GM10266 (cell line): ENCODE data around the gene VPS11.

Source experiments
- DNase-seq: peaks from one replicate; pipeline ENCODE4 v3.0.0; 2012; ENCODE audit errors: extremely low spot score
- TF ChIP-seq, protein P1 (sequence below): IDR thresholded peaks from 2 replicates; pipeline ENCODE4 v1.5.1; 2012; ENCODE audit warnings: mild to moderate bottlenecking, low read depth; ENCODE audit not compliant: control insufficient read depth, insufficient read depth; ENCODE audit errors: missing control alignments

The VPS11 gene

DNA sequence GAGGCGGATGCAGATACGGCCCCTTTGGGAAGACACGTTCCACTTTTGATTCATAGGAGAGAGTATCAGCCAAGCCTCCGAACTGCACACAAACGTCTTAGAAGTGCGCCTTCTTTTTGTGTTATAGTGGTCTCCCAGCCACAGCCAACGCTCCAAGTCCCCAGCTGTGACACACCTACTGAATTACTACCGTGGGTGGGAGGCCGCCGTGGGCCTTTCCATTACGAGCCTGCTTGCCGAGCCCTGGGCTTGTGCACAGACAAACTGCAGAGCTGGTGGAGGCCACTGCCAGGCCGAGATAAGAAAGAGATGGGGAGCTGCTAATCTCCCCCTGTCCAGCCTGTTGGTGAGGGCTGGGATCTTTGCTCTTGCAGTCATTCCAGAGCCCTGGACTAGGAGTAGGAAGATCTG lies 17.8 kb downstream of the VPS11 start:
- TF ChIP-seq, protein P1, sequence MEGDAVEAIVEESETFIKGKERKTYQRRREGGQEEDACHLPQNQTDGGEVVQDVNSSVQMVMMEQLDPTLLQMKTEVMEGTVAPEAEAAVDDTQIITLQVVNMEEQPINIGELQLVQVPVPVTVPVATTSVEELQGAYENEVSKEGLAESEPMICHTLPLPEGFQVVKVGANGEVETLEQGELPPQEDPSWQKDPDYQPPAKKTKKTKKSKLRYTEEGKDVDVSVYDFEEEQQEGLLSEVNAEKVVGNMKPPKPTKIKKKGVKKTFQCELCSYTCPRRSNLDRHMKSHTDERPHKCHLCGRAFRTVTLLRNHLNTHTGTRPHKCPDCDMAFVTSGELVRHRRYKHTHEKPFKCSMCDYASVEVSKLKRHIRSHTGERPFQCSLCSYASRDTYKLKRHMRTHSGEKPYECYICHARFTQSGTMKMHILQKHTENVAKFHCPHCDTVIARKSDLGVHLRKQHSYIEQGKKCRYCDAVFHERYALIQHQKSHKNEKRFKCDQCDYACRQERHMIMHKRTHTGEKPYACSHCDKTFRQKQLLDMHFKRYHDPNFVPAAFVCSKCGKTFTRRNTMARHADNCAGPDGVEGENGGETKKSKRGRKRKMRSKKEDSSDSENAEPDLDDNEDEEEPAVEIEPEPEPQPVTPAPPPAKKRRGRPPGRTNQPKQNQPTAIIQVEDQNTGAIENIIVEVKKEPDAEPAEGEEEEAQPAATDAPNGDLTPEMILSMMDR, result no peak
- DNase-seq, result no peak

DNA sequence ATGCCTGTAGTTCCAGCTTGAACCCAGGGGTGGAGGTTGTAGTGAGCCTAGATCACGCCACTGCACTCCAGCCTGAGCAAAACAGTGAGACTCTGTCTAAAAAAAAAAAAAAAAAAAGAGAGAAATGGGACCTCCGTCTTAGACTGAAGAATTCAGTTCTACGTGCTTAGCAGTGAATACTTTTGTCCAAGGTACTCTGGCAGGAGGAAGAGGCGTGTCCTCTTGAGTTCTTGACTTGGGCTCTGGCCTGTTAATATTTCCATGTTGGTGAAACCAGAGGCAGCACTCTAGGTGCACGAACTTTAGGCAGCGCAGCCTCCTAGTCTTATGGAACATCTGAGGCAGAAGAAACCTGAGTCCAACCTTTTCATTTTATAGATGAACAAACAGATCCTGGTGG lies 19.5 kb downstream of the VPS11 start:
- DNase-seq, result no peak
- TF ChIP-seq, protein P1, result no peak

DNA sequence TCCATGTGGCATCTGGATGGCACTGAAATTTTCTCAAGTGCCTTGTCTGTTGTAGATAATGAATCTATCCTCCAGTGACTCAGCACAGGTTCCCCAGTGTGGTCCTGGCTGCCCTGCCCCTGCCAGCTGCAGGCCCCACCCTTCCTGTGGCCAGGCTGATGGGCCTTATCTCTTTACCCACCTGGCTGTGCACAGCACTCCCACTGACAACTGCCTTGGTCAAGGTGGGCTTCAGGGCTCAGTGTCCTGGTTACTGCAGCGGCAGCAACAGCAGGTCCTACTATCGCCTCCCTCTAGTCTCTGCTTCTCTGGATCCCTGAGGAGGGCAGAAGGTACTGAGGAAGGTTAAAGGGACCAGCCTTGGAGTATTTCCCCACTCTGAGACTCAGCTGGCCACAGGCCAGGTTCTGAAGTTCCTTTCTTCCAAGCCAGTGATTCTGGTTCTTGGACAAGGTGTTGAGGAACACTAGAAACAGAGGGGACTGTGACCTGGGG lies 20.2 kb downstream of the VPS11 start:
- no peak for DNase-seq
- TF ChIP-seq, protein P1, result no peak

DNA sequence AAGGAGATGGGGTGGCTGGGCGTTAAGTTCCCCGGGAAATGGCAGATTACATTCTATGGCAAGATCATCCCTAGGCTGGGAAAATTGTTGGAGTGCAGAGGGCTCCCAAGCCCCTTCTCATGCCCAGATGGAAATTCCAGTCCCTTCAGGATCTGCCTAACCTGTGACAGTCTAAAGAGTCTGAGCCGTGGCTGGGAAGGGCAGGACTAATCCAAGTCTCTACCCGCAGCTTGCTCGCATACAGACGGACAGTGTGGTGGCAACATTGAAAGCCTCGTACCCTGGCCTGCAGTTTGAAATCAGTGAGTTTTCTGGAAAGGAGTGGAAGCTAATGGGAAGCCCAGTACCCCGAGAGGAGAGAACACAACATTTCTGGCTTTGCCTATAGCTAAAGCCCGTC lies 20.8 kb downstream of the VPS11 start:
- TF ChIP-seq, protein P1, result no peak

DNA sequence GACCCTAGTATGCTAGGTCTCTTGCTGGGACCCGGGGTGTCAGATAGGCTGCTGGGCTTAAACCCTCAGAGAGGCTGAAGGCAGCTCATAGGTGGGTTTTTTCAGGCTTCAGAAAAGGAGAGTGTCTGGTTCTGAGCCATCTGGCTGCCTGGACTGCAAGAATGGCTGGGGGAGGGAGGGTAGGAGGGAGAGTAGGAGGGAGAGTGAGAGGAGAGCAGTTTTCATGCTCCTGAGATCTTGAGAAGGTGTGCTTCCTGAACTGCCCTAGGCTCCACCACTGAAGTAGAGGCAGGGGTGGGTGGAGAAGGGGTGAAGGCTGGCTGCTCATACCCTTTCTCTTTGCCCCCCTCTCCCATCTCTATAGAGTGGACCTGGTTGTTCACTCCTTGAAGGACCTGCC lies 21.7 kb downstream of the VPS11 start:
- DNase-seq, result no peak
- TF ChIP-seq, protein P1, result no peak

More for the DNA sequence above, 20.8 kb downstream of the VPS11 start:
- DNase-seq, result no peak

DNA sequence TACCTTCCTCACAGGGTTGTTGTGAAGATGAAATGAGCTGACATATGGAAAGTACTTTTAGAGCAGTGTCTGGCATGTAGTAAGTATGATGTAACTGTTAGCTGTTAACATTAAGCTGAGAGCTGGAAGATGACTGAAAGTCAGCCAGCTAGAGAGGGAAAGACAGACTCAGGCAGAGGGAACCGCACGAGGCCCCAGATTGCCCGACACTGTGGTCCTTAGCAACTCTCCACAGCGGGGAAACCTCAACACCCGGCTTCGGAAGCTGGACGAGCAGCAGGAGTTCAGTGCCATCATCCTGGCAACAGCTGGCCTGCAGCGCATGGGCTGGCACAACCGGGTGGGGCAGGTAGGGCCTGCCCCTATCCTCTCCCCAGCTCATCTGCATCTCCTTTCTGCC lies 23.6 kb downstream of the VPS11 start:
- TF ChIP-seq, protein P1, result no peak
- DNase-seq, result no peak

DNA sequence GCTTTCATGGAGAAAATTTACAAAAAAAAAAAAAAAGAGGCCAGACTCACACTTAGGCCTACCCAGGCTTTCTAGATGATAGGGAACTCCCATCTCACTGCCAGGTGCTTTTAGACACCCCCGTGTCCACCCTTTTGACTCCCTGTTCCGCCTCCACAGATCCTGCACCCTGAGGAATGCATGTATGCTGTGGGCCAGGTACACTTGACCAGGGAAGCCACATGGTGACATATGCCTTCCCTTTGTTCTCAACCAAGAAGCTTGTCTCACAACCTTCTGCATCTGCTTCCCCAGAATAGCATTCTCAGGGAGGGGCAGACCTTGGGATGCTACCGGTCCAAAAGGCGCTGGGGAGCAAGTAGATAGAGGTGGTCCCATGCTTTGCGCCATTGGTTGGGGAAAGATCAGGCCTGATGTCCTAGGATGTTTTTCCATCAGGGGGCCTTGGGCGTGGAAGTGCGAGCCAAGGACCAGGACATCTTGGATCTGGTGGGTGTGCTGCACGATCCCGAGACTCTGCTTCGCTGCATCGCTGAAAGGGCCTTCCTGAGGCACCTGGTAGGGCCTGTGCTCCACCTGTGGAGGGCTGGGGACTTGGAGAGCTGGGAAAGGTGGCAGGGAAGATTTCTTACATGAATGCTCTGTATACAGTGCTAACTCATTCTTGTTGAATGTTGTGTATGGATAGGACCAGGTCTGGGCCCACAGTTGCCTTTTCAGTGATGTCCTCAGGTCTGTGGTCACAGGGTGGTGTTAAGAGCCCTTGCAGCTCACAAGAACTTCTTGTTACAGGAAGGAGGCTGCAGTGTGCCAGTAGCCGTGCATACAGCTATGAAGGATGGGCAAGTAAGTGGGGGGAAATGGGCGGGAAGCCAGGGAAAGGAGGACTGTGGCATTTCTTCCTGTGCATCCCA lies 24.6 kb downstream of the VPS11 start:
- DNase-seq, result no peak
- TF ChIP-seq, protein P1, result no peak
